Anterior cingulate cortex (tissue), 58 donors: ENCODE data around the gene TET3.

ENCODE experiments used
- DNase-seq, 58 donors: peaks; one replicate each; lab custom pipeline; 2025; lab: John Stamatoyannopoulos, UW

The TET3 gene

DNA sequence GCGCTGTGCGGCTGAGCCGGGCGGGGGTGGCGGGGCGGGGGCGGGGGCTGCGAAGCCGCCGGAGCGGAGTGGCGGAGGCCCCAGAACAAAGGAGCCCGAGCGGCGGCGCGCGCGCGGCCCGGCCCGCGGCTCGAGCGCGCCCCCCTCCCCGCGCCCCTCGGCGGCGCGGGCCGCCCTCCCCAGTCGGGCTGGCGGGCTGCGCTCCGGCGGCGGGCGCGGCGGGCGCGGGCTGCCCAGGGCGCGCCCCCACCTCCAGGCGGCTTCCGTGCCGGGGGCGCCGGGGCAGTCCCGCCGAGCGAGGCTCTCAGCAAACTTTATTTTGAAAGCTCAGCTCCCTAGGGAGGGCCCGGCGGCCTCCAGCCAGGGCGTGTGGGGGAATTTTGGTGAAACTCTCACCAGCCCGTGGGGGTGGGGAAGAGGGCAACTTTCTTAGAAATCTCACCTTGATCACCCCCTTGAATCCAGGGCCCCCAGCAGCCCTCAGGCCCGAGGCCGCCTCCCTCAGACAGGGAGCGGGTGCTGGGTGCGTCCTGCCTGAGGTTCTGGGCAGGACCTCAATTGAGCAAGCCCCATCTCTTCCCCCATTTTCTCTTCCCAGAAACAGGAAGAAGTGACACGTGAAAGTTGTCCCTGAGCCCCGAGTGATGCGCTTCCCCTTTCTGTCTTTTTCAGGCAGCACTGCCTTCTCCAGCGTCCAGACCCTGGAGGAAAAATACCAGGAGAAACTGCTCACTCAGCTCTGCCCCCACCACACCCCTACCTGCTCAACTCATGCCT lies 786 bp downstream of the TET3 start:
- peak in 1 of 58 donors; percentile 35 for DNase-seq

GRCh38 chr2:73986085-73986681 lies 1.5 kb downstream of the TET3 start:
- no peak for DNase-seq

GRCh38 chr2:73987109-73987947 lies 2.6 kb downstream of the TET3 start:
- DNase-seq = peak in 23 of 58 donors; percentile 20 to 57 (median 35)

DNA sequence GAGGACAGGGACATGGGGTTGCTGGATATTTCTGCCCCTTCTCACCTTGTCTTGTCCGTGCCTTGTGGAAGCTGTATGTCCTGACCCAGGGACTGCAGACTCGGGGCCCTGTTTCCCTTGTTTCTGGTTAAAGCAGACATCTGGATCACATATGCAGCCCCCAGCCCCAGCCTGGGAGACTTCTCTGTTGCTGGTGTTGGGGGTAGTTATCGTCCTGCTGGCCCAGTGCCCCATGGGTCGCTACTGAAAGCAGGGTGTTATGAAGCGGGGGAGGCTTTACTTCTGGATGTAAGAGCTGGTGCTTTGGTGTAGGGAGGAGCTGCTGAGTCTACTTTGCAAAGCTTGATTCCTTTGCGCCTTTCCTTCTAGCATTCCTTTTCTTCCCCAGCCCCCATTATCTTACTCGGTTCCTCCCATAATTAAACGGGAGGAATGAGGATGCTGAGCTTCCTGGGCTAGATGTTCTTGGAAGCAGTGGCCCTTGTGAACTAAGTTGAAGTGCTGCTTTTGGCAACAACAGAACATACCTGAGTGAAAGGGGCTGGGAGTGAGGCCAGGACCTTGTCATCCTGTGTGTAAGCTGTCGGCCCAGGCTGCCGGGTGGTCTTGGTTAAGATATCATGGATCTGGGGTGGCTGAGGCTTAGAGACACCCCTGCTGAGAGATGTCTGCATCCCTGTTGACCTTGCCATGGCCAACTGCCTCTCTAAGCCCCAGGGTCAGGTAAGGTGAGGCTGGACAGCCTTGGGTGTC lies 3.4 kb downstream of the TET3 start:
- DNase-seq = no peak

DNA sequence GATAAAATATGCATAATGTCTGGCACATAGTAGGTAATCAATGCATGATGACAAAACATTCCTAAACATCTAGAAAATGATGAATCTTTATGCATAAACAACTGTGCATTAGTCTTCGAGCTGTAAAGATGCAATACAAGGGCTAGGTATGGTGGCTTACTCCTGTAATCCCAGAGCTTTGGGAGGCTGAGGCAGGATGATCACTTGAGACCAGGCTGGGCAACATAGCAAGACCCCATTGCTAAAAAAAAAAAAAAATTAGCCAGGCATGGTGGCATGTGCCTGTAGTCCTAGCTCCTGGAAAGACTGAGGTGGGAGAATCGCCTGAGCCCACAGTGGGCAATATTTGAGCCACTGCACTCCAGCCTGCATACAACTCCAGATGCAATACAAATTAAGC lies 5.3 kb downstream of the TET3 start:
- no peak for DNase-seq

DNA sequence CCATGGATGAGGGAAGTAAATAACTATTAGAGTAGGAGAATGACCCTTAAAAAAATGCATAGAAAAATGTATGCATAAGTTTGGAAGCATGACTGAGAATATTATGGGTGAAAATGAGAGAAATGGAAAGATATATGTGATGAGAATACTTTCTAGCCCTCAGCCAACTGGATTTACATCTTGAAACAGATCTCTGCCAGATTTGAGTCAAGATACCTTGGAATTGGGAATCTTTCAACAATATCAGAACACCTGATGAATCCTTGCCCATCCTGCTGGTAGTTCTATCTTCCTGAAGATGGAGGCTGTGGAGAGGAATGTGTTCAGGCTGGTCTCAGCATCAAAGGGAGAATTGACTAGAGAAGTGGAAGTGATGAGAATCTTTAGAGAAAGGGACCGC lies 5.8 kb downstream of the TET3 start:
- no peak for DNase-seq

- DNase-seq = no peak
Measured at GRCh38 chr2:73992036-73992435, 7.3 kb downstream of the TET3 start.

DNA sequence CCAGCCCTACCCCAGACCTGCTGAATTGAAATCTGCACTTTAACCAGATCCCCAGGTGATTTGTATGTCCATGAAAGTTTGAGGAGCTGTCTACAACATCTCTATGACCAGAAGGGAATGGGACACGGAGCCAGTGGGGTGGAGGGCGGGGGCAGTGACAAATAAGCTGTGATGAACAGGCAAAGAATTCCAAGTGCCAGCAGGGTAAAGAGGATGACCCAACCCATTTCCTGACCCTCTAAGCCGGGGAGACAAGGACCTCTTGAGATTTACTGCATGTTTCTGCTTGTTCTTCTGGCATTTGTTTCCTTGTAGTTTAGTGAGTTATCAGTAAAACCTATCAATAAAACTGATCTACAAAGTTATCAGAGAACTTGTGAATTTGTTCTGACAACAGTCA lies 8.7 kb downstream of the TET3 start:
- DNase-seq = no peak

DNA sequence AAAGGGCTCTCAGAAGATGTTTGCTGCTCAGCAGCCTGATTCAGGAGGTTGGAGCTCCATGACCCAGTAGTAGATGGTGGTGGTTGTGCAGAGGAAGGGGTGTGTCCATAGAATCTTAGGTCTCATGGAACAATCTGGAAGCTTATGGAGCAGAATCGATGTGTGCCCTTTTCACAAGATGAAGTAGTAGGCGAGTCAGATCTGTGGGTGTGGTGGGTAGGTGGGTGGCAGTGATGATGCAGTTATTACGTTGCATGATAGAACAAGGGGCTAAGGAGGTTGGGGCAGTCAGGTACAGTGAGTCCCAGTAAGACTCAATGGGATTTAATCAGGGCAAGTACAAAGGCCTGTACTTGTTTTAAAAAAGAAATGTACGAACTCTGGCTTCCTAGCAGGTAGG lies 9.1 kb downstream of the TET3 start:
- no peak for DNase-seq

- DNase-seq = no peak
Measured at GRCh38 chr2:73994178-73994831, 9.6 kb downstream of the TET3 start.

DNA sequence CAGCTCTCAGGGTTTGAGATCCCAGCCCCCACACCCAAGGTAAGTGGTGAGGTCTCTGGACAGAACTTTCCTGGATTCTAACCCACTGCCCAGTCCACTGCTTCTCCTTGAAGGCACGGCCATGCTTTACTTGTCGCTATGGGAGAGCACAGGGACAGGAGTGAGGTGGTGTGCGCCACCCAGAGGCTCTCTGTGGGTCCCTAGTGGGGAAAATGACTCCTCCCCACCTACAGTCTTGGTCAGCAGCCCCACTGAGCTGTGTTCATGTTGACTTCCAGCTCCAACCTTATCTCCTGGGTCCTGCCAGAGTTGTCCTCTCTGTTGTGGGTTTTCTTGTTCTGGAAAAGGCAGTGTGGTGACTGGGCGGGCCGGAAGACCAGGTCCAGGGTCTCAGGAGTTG lies 11.1 kb downstream of the TET3 start:
- no peak for DNase-seq

- DNase-seq = peak in 4 of 58 donors; percentile 6 to 37 (median 30)
Measured at GRCh38 chr2:73997813-73998212, 13.1 kb downstream of the TET3 start.

GRCh38 chr2:73998451-73998850 lies 13.7 kb downstream of the TET3 start:
- DNase-seq = peak in 35 of 58 donors; percentile 29 to 91 (median 59)

GRCh38 chr2:73998933-73999332 lies 14.2 kb downstream of the TET3 start:
- no peak for DNase-seq

DNA sequence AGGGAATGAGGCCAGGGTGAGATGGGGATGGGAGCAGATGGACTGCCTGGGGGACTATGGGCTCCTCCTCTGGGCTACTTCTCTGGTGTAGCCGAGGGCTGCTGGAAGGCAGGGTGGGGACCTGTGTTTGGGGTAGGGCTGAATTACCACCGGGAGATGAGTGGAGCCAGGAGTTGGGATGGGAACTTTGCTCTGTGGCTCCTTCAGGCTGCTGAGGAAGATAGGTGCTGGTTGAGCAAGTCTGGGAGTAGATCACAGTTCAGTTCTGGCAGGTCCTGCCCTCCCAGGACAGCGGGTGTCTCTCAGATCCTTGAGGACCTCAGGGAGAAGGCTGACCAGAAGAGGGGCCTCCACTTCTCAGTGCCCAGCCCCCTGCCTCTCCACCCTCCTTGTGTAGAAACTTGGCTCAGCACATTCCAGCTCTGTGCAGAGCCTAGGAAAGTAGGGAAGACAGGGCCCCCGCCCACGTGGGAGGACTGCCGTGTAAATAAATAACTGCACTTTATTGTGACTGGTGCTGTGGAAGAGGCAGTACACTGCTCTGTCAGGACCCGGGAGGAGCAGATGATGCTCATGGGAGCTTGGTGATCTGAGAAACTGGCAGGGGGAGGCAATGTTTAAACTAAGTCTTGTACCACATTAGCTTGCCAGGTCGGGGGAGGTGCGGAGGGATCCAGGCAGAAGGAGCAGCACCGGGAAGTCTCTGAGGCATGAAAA lies 15.3 kb downstream of the TET3 start:
- DNase-seq = peak in 13 of 58 donors; percentile 25 to 56 (median 46)

GRCh38 chr2:74000666-74001065 lies 16.0 kb downstream of the TET3 start:
- DNase-seq = peak in 1 of 58 donors; percentile 43

DNA sequence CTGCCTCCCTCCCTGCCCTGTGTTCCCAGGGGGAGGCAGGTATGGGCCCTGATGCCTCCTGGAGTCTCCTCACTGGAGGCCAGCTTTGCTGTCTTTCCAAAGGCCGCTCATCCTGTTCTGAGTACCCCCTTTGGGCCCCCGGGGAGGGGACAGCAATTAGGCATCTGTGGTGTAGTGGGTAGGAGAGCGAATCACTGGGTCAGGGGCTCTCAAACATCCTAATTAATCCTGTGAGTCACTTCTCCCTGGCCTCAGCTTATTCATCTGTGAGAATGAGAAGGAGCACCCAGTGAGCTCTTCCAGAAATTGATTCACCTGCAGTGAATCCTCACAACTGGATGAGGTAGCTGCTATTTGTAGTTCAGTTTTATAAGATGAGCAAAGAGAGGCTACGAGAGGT lies 16.4 kb downstream of the TET3 start:
- no peak for DNase-seq

DNA sequence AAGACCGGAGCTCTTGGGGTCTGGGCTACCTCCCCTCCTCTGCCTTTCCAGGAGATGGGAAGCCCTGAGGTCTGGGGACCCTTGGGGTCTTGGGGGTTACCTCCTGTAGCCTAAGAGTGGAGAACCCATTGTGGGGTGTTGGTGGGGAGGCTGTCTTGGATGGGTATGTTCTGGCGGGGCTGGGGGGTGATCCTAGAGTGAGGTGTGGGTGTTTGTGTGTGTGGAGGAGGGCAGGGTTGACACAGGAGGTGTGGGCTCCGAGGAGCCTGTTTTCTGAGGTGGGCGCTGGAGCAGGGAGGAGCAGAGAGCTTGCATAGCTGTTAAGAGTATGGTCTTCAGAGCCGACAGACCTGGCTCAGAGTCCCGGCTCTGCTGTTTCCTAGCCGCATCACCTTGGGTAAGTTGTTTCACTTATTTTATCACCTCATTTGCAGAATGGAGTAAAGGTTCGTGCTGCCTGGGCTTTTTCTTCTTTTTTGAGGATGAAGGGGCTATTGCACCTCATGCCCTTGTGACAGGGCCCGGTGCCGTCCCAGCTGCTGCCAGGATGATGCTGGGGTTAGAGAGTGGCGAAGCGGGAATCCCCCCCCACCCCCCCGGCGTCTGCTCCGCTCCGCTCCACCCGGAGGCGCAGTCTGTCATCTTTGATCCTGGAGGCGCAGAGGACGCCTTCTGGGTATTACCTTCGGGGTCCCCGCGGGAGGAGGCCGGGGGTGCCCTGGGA lies 17.2 kb downstream of the TET3 start:
- DNase-seq = no peak
